Panc1 (cell line): ENCODE data around the gene RP2. TPM values are rescaled to one million over a fixed set of nuclear protein-coding genes. Genes with fewer than 3 reads are reported as not detected.

Experiments used
- ATAC-seq: fragments of 200-7000 bp; cut with Tn5 transposase; 2 replicates; pipeline ENCODE4 v1.9.1; 2020; ENCODE audit warnings: mild to moderate bottlenecking, moderate library complexity
- BruUV-seq: library from RNA; stranded (reverse); fragments of 400-500 nt; replicated peaks from 2 replicates; lab custom pipeline; 2021; lab: Mats Ljungman, UMichigan
- CTCF ChIA-PET: fragments of 300-600 bp; sonication (Branson Sonifier 250); formaldehyde crosslinking; loops from one replicate; lab custom pipeline; 2022; ENCODE audit warnings: antibody characterized with exemption; lab: Charles Lee
- POLR2A ChIA-PET: fragments of 300-600 bp; sonication (Branson Sonifier 250); formaldehyde crosslinking; loops from one replicate; lab custom pipeline; 2022; ENCODE audit warnings: antibody characterized with exemption; lab: Charles Lee
- DNase-seq: peaks from one replicate; pipeline ENCODE4 v3.0.0-alpha.2; 2010; ENCODE audit warnings: low read depth, low spot score
- H3K27ac ChIP-seq: 2 replicates; pipeline ENCODE4 v1.5.1; 2011; ENCODE audit warnings: mild to moderate bottlenecking, low read length, inconsistent platforms
- H3K27me3 ChIP-seq: fragments of 200-500 bp; sonication (Bioruptor generic); 2 replicates; pipeline ENCODE4 v1.6.0; 2014; ENCODE audit warnings: low read length, inconsistent platforms; ENCODE audit not compliant: control insufficient read depth, insufficient read depth
- H3K36me3 ChIP-seq: fragments of 200-500 bp; sonication (Bioruptor generic); 2 replicates; pipeline ENCODE4 v1.5.1; 2014; ENCODE audit warnings: inconsistent platforms, mild to moderate bottlenecking, low read length, moderate library complexity; ENCODE audit not compliant: control insufficient read depth, insufficient read depth
- H3K4me1 ChIP-seq: 2 replicates; pipeline ENCODE4 v1.5.1; 2011; ENCODE audit warnings: inconsistent platforms, mild to moderate bottlenecking, low read length, moderate library complexity; ENCODE audit not compliant: control insufficient read depth, insufficient read depth
- H3K4me3 ChIP-seq, 2 experiments: 2 replicates each; pipeline ENCODE4 v1.5.1; 2011 to 2012; ENCODE audit warnings: low read depth in 2 of 2, low read length in 2 of 2, mild to moderate bottlenecking in 2 of 2, inconsistent platforms in 1 of 2, moderate library complexity in 1 of 2
- H3K9me3 ChIP-seq: fragments of 200-500 bp; sonication (Bioruptor generic); 2 replicates; pipeline ENCODE4 v1.5.1; 2014; ENCODE audit warnings: low read depth, mild to moderate bottlenecking, inconsistent platforms, low read length, moderate library complexity; ENCODE audit not compliant: control insufficient read depth, insufficient read depth
- POLR2AphosphoS5 ChIP-seq: IDR thresholded peaks from 2 replicates; pipeline ENCODE4 v1.6.1; 2012; ENCODE audit warnings: mild to moderate bottlenecking, low read depth, low read length, moderate library complexity
- SIN3A ChIP-seq: IDR thresholded peaks from 2 replicates; pipeline ENCODE4 v1.6.1; 2012; ENCODE audit warnings: low read depth, mild to moderate bottlenecking, low read length, moderate library complexity, borderline replicate concordance; ENCODE audit not compliant: insufficient read depth
- in situ Hi-C: cut with HindIII; loops from 2 replicates; pipeline ENCODE4 v1.10.0; 2016; ENCODE audit warnings: low sequenced_read_pairs, low pct_unique_long_range_greater_than_20kb
- intact Hi-C: fragments of 100-400 bp; cut with micrococcal nuclease; formaldehyde crosslinking; loops from one replicate; pipeline ENCODE4 v1.10.0; 2022; ENCODE audit not compliant: unreplicated experiment
- total RNA-seq: library from RNA; stranded (reverse); gene quantifications from one replicate; pipeline ENCODE4 v1.2.1, GENCODE V29; 2021; ENCODE audit not compliant: unreplicated experiment
- TF ChIP-seq, protein P1 (sequence below): fragments of 450-650 bp; IDR thresholded peaks from 2 replicates; pipeline ENCODE4 v1.5.1; 2017; ENCODE audit warnings: mild to moderate bottlenecking
- TF ChIP-seq, protein P2 (sequence below), 2 experiments: IDR thresholded peaks; 2 replicates each; pipeline ENCODE4 v1.6.1; 2011 to 2012; ENCODE audit warnings: low read depth in 2 of 2, control low read depth in 1 of 2, low read length in 1 of 2, mild to moderate bottlenecking in 1 of 2, moderate library complexity in 1 of 2; ENCODE audit not compliant: insufficient read depth in 1 of 2

RP2 gene
- total RNA-seq, 1 experiment from 2014 or later, result 17.3 TPM

DNA sequence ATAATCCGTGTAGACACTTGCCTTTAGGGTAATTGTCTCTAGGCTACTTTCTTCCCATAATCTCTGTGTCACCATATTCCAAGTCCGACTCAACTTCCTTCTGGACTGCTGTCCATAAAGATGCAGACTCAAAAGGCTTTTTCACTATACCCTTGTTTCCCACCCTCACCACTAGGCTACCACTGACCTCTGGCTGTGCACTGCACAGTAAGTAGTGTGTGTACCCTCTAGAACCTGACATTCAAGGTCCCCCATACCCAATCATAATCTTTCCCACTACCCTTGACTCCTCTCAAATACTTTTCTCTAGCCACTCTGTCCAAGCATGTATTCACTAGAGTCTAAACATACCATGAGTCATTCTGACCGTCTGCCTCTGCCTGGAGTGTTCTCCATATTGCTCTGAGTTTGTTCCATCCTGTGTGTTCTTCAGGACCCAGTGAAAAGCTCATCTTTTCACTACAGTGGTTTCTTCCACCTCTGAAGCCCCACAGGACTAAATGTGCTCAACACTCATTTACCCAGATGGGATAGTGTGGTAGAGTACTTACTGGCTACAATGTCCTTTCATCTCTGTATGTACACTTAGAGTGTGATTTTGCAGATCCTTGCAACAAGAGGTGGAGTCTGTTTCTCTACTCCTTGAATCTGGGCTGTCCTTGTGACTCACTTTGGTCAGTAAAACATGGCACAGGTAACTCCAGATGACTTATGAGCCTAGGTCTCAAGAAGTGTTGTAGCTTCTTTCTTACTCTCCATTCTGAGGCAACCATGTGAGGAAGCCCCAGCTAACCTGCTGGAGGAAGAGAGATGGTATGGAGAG is 92.8 kb downstream of the RP2 start:
- no peaks in the 10 kb centered on the region for H3K27me3 ChIP-seq
- BruUV-seq, result no TSS peak
- POLR2A ChIA-PET, result no interaction called here
- DNase-seq (no peak), ATAC-seq (0 out of 2 replicates have a peak, but pooled peaks have one; percentile 63)
- TF ChIP-seq POLR2AphosphoS5 (no peak), SIN3A (no peak)
- TF ChIP-seq, protein P1, sequence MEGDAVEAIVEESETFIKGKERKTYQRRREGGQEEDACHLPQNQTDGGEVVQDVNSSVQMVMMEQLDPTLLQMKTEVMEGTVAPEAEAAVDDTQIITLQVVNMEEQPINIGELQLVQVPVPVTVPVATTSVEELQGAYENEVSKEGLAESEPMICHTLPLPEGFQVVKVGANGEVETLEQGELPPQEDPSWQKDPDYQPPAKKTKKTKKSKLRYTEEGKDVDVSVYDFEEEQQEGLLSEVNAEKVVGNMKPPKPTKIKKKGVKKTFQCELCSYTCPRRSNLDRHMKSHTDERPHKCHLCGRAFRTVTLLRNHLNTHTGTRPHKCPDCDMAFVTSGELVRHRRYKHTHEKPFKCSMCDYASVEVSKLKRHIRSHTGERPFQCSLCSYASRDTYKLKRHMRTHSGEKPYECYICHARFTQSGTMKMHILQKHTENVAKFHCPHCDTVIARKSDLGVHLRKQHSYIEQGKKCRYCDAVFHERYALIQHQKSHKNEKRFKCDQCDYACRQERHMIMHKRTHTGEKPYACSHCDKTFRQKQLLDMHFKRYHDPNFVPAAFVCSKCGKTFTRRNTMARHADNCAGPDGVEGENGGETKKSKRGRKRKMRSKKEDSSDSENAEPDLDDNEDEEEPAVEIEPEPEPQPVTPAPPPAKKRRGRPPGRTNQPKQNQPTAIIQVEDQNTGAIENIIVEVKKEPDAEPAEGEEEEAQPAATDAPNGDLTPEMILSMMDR, result no peak
- TF ChIP-seq, protein P2, sequence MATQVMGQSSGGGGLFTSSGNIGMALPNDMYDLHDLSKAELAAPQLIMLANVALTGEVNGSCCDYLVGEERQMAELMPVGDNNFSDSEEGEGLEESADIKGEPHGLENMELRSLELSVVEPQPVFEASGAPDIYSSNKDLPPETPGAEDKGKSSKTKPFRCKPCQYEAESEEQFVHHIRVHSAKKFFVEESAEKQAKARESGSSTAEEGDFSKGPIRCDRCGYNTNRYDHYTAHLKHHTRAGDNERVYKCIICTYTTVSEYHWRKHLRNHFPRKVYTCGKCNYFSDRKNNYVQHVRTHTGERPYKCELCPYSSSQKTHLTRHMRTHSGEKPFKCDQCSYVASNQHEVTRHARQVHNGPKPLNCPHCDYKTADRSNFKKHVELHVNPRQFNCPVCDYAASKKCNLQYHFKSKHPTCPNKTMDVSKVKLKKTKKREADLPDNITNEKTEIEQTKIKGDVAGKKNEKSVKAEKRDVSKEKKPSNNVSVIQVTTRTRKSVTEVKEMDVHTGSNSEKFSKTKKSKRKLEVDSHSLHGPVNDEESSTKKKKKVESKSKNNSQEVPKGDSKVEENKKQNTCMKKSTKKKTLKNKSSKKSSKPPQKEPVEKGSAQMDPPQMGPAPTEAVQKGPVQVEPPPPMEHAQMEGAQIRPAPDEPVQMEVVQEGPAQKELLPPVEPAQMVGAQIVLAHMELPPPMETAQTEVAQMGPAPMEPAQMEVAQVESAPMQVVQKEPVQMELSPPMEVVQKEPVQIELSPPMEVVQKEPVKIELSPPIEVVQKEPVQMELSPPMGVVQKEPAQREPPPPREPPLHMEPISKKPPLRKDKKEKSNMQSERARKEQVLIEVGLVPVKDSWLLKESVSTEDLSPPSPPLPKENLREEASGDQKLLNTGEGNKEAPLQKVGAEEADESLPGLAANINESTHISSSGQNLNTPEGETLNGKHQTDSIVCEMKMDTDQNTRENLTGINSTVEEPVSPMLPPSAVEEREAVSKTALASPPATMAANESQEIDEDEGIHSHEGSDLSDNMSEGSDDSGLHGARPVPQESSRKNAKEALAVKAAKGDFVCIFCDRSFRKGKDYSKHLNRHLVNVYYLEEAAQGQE (IDR thresholded peaks at IDR 0.05; ENCODE audit: insufficient read depth in 1 of 2, low read depth in 2 of 2, low read length in 1 of 2), result no peak
- H3K4me1 ChIP-seq, result no peaks in the 10 kb centered on the region
- CTCF ChIA-PET, result no interaction called here
- no peaks in the 10 kb centered on the region for H3K36me3 ChIP-seq
- intact Hi-C loops, result no loop called here
- H3K27ac ChIP-seq, result no peak overlapping the region
- H3K4me3 ChIP-seq, result no peak overlapping the region
- in situ Hi-C loops, result no loop called here
- H3K9me3 ChIP-seq, result no peaks in the 10 kb centered on the region

Other genes starting within 250 kb of the RP2 start
- gene SLC9A7, start 77.9 kb upstream of the RP2 start, total RNA-seq, result 80.4 TPM
- gene JADE3, start 75.4 kb downstream of the RP2 start, total RNA-seq, result 22.2 TPM
- gene RGN, start 241.4 kb downstream of the RP2 start, total RNA-seq, result 3.4 TPM